ENCODE measurements around the gene SMYD3.

SMYD3 gene

GRCh38 chr1:246051909-246052518 lies 455.1 kb downstream of the SMYD3 start:
- Histone ChIP-seq H3K4me3 (ENCODE audit: low read depth in 1 of 5, low read length in 5 of 5) (no peak overlapping the region), H3K9me3 (ENCODE audit: control insufficient read depth in 5 of 5, low read length in 5 of 5) (peaks cover 0 to 6% (median 5%) of the 10 kb centered on the region in 5 donors), H3K36me3 (ENCODE audit: control insufficient read depth in 5 of 5, insufficient read depth in 5 of 5, low read length in 5 of 5) (peaks cover 0 to 3% (median 0%) of the 10 kb centered on the region in 5 donors), H3K9ac (ENCODE audit: low read length in 5 of 5) (no peak overlapping the region), H3K27ac (ENCODE audit: low read depth, low read length) (no peak overlapping the region), H3K27me3 (ENCODE audit: control insufficient read depth in 5 of 5, insufficient read depth in 4 of 5, low read length in 5 of 5) (no peaks in the 10 kb centered on the region), H3K4me1 (ENCODE audit: control insufficient read depth in 5 of 5, insufficient read depth in 5 of 5, low read length in 5 of 5) (no peaks in the 10 kb centered on the region)

- no peaks in the 10 kb centered on the region for H3K36me3 ChIP-seq (ENCODE audit: control insufficient read depth in 5 of 5, insufficient read depth in 5 of 5, low read length in 5 of 5)
- H3K9me3 ChIP-seq (ENCODE audit: control insufficient read depth in 5 of 5, low read length in 5 of 5) = no peaks in the 10 kb centered on the region
- no peak overlapping the region for H3K27ac ChIP-seq (ENCODE audit: low read depth, low read length)
- H3K9ac ChIP-seq (ENCODE audit: low read length in 5 of 5) = no peak overlapping the region
- H3K27me3 ChIP-seq (ENCODE audit: control insufficient read depth in 5 of 5, insufficient read depth in 4 of 5, low read length in 5 of 5) = no peaks in the 10 kb centered on the region
- peaks cover 0 to 1% (median 0%) of the 10 kb centered on the region in 5 donors for H3K4me1 ChIP-seq (ENCODE audit: control insufficient read depth in 5 of 5, insufficient read depth in 5 of 5, low read length in 5 of 5)
- H3K4me3 ChIP-seq (ENCODE audit: low read depth in 1 of 5, low read length in 5 of 5) = no peak overlapping the region
These were observed 458.4 kb downstream of the SMYD3 start for GRCh38 chr1:246048693-246049092.

GRCh38 chr1:246043556-246043955 lies 463.5 kb downstream of the SMYD3 start:
- Histone ChIP-seq H3K4me1 (ENCODE audit: control insufficient read depth in 5 of 5, insufficient read depth in 5 of 5, low read length in 5 of 5) (peaks cover 0 to 7% (median 0%) of the 10 kb centered on the region in 5 donors), H3K27me3 (ENCODE audit: control insufficient read depth in 5 of 5, insufficient read depth in 4 of 5, low read length in 5 of 5) (no peaks in the 10 kb centered on the region), H3K9ac (ENCODE audit: low read length in 5 of 5) (no peak overlapping the region), H3K4me3 (ENCODE audit: low read depth in 1 of 5, low read length in 5 of 5) (no peak overlapping the region), H3K27ac (ENCODE audit: low read depth, low read length) (no peak overlapping the region), H3K36me3 (ENCODE audit: control insufficient read depth in 5 of 5, insufficient read depth in 5 of 5, low read length in 5 of 5) (no peaks in the 10 kb centered on the region), H3K9me3 (ENCODE audit: control insufficient read depth in 5 of 5, low read length in 5 of 5) (no peaks in the 10 kb centered on the region)

GRCh38 chr1:246041360-246041759 lies 465.7 kb downstream of the SMYD3 start:
- Histone ChIP-seq H3K4me1 (ENCODE audit: control insufficient read depth in 5 of 5, insufficient read depth in 5 of 5, low read length in 5 of 5) (peaks cover 0 to 7% (median 0%) of the 10 kb centered on the region in 5 donors), H3K9ac (ENCODE audit: low read length in 5 of 5) (no peak overlapping the region), H3K27ac (ENCODE audit: low read depth, low read length) (no peak overlapping the region), H3K36me3 (ENCODE audit: control insufficient read depth in 5 of 5, insufficient read depth in 5 of 5, low read length in 5 of 5) (no peaks in the 10 kb centered on the region), H3K27me3 (ENCODE audit: control insufficient read depth in 5 of 5, insufficient read depth in 4 of 5, low read length in 5 of 5) (no peaks in the 10 kb centered on the region), H3K9me3 (ENCODE audit: control insufficient read depth in 5 of 5, low read length in 5 of 5) (no peaks in the 10 kb centered on the region), H3K4me3 (ENCODE audit: low read depth in 1 of 5, low read length in 5 of 5) (no peak overlapping the region)

- Histone ChIP-seq H3K27ac (ENCODE audit: low read depth, low read length) (no peak overlapping the region), H3K9ac (ENCODE audit: low read length in 5 of 5) (no peak overlapping the region), H3K27me3 (ENCODE audit: control insufficient read depth in 5 of 5, insufficient read depth in 4 of 5, low read length in 5 of 5) (no peaks in the 10 kb centered on the region), H3K9me3 (ENCODE audit: control insufficient read depth in 5 of 5, low read length in 5 of 5) (no peaks in the 10 kb centered on the region), H3K36me3 (ENCODE audit: control insufficient read depth in 5 of 5, insufficient read depth in 5 of 5, low read length in 5 of 5) (no peaks in the 10 kb centered on the region), H3K4me3 (ENCODE audit: low read depth in 1 of 5, low read length in 5 of 5) (no peak overlapping the region), H3K4me1 (ENCODE audit: control insufficient read depth in 5 of 5, insufficient read depth in 5 of 5, low read length in 5 of 5) (peaks cover 0 to 9% (median 2%) of the 10 kb centered on the region in 5 donors)
These were observed 466.7 kb downstream of the SMYD3 start for GRCh38 chr1:246040200-246040890.

- H3K27ac ChIP-seq (ENCODE audit: low read depth, low read length) = no peak overlapping the region
- H3K9ac ChIP-seq (ENCODE audit: low read length in 5 of 5) = no peak overlapping the region
- H3K4me3 ChIP-seq (ENCODE audit: low read depth in 1 of 5, low read length in 5 of 5) = no peak overlapping the region
- no peaks in the 10 kb centered on the region for H3K27me3 ChIP-seq (ENCODE audit: control insufficient read depth in 5 of 5, insufficient read depth in 4 of 5, low read length in 5 of 5)
- no peaks in the 10 kb centered on the region for H3K36me3 ChIP-seq (ENCODE audit: control insufficient read depth in 5 of 5, insufficient read depth in 5 of 5, low read length in 5 of 5)
- H3K9me3 ChIP-seq (ENCODE audit: control insufficient read depth in 5 of 5, low read length in 5 of 5) = no peaks in the 10 kb centered on the region
- H3K4me1 ChIP-seq (ENCODE audit: control insufficient read depth in 5 of 5, insufficient read depth in 5 of 5, low read length in 5 of 5) = peaks cover 0 to 14% (median 5%) of the 10 kb centered on the region in 5 donors
These were observed 467.5 kb downstream of the SMYD3 start for GRCh38 chr1:246039584-246039983.

GRCh38 chr1:246037832-246038231 lies 469.2 kb downstream of the SMYD3 start:
- H3K27me3 ChIP-seq (ENCODE audit: control insufficient read depth in 5 of 5, insufficient read depth in 4 of 5, low read length in 5 of 5) = no peaks in the 10 kb centered on the region
- H3K9ac ChIP-seq (ENCODE audit: low read length in 5 of 5) = no peak overlapping the region
- H3K27ac ChIP-seq (ENCODE audit: low read depth, low read length) = no peak overlapping the region
- no peaks in the 10 kb centered on the region for H3K36me3 ChIP-seq (ENCODE audit: control insufficient read depth in 5 of 5, insufficient read depth in 5 of 5, low read length in 5 of 5)
- no peak overlapping the region for H3K4me3 ChIP-seq (ENCODE audit: low read depth in 1 of 5, low read length in 5 of 5)
- H3K9me3 ChIP-seq (ENCODE audit: control insufficient read depth in 5 of 5, low read length in 5 of 5) = no peaks in the 10 kb centered on the region
- H3K4me1 ChIP-seq (ENCODE audit: control insufficient read depth in 5 of 5, insufficient read depth in 5 of 5, low read length in 5 of 5) = peaks cover 0 to 8% (median 5%) of the 10 kb centered on the region in 5 donors

- no peak overlapping the region for H3K27ac ChIP-seq (ENCODE audit: low read depth, low read length)
- no peaks in the 10 kb centered on the region for H3K36me3 ChIP-seq (ENCODE audit: control insufficient read depth in 5 of 5, insufficient read depth in 5 of 5, low read length in 5 of 5)
- H3K27me3 ChIP-seq (ENCODE audit: control insufficient read depth in 5 of 5, insufficient read depth in 4 of 5, low read length in 5 of 5) = no peaks in the 10 kb centered on the region
- no peak overlapping the region for H3K9ac ChIP-seq (ENCODE audit: low read length in 5 of 5)
- peaks cover 0 to 9% (median 5%) of the 10 kb centered on the region in 5 donors for H3K4me1 ChIP-seq (ENCODE audit: control insufficient read depth in 5 of 5, insufficient read depth in 5 of 5, low read length in 5 of 5)
- H3K4me3 ChIP-seq (ENCODE audit: low read depth in 1 of 5, low read length in 5 of 5) = no peak overlapping the region
- no peaks in the 10 kb centered on the region for H3K9me3 ChIP-seq (ENCODE audit: control insufficient read depth in 5 of 5, low read length in 5 of 5)
These were observed 470.9 kb downstream of the SMYD3 start for GRCh38 chr1:246036175-246036574.

GRCh38 chr1:246035060-246035541 lies 472.0 kb downstream of the SMYD3 start:
- Histone ChIP-seq H3K4me3 (ENCODE audit: low read depth in 1 of 5, low read length in 5 of 5) (peak overlapping the region in 4 of 5 donors; percentile 41 to 57 (median 56)), H3K27ac (ENCODE audit: low read depth, low read length) (no peak overlapping the region), H3K36me3 (ENCODE audit: control insufficient read depth in 5 of 5, insufficient read depth in 5 of 5, low read length in 5 of 5) (no peaks in the 10 kb centered on the region), H3K4me1 (ENCODE audit: control insufficient read depth in 5 of 5, insufficient read depth in 5 of 5, low read length in 5 of 5) (peaks cover 0 to 9% (median 5%) of the 10 kb centered on the region in 5 donors), H3K27me3 (ENCODE audit: control insufficient read depth in 5 of 5, insufficient read depth in 4 of 5, low read length in 5 of 5) (no peaks in the 10 kb centered on the region), H3K9me3 (ENCODE audit: control insufficient read depth in 5 of 5, low read length in 5 of 5) (no peaks in the 10 kb centered on the region), H3K9ac (ENCODE audit: low read length in 5 of 5) (peak overlapping the region in 1 of 5 donors; percentile 63)

GRCh38 chr1:246034630-246035029 lies 472.4 kb downstream of the SMYD3 start:
- Histone ChIP-seq H3K27ac (ENCODE audit: low read depth, low read length) (no peak overlapping the region), H3K4me3 (ENCODE audit: low read depth in 1 of 5, low read length in 5 of 5) (no peak overlapping the region), H3K9me3 (ENCODE audit: control insufficient read depth in 5 of 5, low read length in 5 of 5) (no peaks in the 10 kb centered on the region), H3K27me3 (ENCODE audit: control insufficient read depth in 5 of 5, insufficient read depth in 4 of 5, low read length in 5 of 5) (no peaks in the 10 kb centered on the region), H3K9ac (ENCODE audit: low read length in 5 of 5) (no peak overlapping the region), H3K36me3 (ENCODE audit: control insufficient read depth in 5 of 5, insufficient read depth in 5 of 5, low read length in 5 of 5) (no peaks in the 10 kb centered on the region), H3K4me1 (ENCODE audit: control insufficient read depth in 5 of 5, insufficient read depth in 5 of 5, low read length in 5 of 5) (peaks cover 0 to 9% (median 5%) of the 10 kb centered on the region in 5 donors)
